Mammary epithelial cell (primary cell): ENCODE measurements around the gene C1S.

Experiments
- CTCF ChIP-seq, 2 donors: IDR thresholded peaks in 1 of 2; conservative IDR thresholded peaks in 1 of 2; 2 replicates each; pipeline ENCODE4 v1.5.1; 2011 to 2012; ENCODE audit warnings: inconsistent platforms in 2 of 2, low read length in 2 of 2, mild to moderate bottlenecking in 2 of 2, control low read depth in 1 of 2, low read depth in 1 of 2; ENCODE audit not compliant: insufficient read depth in 1 of 2; ENCODE audit errors: extremely low read depth in 1 of 2
- EZH2 ChIP-seq: IDR thresholded peaks from 2 replicates; pipeline ENCODE4 v1.6.1; 2012; ENCODE audit warnings: low read length, inconsistent platforms, borderline replicate concordance

GRCh38 chr12:7058163-7058845 lies 2.2 kb upstream of the C1S start:
- TF ChIP-seq CTCF (conservative IDR thresholded peaks at IDR 0.05 in 1 of 2, IDR thresholded peaks at IDR 0.05 in 1 of 2; ENCODE audit: extremely low read depth in 1 of 2, insufficient read depth in 1 of 2, low read depth in 1 of 2, low read length in 2 of 2) (no peak), EZH2 (no peak)
